ENCODE results near the gene WDR5. TPM values are rescaled to one million over a fixed set of nuclear protein-coding genes. Genes with fewer than 3 reads are reported as not detected.

WDR5 gene
- total RNA-seq, 3 donors from 2014 or later = 16.0 to 17.7 (median 17.4) TPM

DNA sequence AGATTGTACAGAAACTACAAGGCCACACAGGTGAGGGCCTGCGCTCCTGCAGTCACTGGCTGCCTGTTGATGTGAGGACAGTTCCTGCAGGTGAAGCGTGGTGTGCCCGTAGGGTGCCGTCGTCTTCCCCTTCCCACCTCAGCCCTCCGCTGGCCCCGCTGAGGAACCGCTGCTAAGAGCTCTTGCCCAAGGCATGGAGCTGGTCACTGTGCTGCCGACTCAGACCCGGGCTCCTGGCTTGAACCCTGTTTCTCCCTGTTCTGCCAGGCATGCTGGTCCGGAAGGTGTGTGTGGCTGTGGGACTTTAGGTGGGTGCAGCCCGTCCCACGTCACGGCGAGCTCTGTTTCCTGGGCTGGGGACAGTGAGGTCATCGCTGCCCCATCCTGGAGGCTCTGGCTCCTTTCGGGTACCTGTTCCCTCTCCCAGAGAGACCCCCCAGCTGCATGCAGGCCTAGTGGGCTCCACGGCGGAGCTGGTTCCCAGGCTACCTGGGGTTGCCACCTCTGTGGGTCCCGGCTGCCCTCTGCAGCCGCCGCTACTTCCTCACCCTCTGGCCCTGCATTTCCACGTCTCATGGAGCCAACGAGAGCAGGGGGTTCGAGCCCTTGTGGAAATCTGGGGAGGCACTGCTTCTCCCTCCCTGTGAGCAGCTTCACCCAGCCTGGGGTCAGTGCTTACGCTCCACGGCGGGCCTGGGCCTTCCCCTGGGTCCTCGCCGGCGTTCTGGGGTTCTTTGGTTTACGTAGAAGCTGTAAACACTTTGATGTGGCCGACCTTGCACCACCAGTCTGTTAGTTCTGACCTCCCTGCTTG, 20.9 kb downstream of the WDR5 start:
- intact Hi-C loops (cut with DNase I; ENCODE audit: low total_unique reads) = no loop called here
- H3K9me3 ChIP-seq = no peaks in the 10 kb centered on the region
- H3K4me1 ChIP-seq = no peaks in the 10 kb centered on the region
- no peak for TF ChIP-seq POLR2A (IDR thresholded peaks at IDR 0.05)
- TF ChIP-seq, protein P1, sequence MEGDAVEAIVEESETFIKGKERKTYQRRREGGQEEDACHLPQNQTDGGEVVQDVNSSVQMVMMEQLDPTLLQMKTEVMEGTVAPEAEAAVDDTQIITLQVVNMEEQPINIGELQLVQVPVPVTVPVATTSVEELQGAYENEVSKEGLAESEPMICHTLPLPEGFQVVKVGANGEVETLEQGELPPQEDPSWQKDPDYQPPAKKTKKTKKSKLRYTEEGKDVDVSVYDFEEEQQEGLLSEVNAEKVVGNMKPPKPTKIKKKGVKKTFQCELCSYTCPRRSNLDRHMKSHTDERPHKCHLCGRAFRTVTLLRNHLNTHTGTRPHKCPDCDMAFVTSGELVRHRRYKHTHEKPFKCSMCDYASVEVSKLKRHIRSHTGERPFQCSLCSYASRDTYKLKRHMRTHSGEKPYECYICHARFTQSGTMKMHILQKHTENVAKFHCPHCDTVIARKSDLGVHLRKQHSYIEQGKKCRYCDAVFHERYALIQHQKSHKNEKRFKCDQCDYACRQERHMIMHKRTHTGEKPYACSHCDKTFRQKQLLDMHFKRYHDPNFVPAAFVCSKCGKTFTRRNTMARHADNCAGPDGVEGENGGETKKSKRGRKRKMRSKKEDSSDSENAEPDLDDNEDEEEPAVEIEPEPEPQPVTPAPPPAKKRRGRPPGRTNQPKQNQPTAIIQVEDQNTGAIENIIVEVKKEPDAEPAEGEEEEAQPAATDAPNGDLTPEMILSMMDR (IDR thresholded peaks at IDR 0.05) = no peak
- TF ChIP-seq POLR2AphosphoS5 (IDR thresholded peaks at IDR 0.05) = no peak
- no peak for DNase-seq (ENCODE audit: low spot score in 2 of 2)
- no peak overlapping the region for H3K4me3 ChIP-seq
- H3K27me3 ChIP-seq = no peaks in the 10 kb centered on the region
- H3K27ac ChIP-seq = no peak overlapping the region
- peaks cover 8% of the 10 kb centered on the region for H3K36me3 ChIP-seq

DNA sequence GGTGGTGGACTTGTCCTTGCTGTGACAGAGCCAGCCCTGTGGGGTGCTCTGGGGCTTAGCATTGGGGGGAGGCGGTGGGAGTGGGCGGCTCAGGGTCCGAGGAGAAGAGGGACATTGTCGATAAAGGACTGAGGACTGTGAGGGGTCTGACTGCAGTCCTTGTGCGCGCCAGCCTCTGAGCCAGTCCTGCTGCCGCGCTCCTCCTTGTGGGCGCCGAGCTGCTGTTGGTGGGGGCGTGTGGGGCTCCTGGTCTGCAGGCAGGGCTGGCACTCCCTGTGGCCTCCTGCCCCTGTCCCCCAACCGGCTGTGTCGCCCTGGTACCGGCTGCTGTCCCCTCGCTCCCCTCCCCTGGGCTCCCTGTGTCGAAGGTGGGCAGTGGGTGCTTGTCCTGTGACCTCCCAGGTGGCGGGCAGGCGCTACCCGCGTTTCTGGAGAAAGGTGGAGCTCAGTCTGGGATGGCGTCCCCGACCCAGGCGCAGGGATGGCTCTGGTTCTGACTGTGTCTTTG, 21.6 kb downstream of the WDR5 start:
- Histone ChIP-seq H3K4me3 (no peak overlapping the region), H3K4me1 (no peaks in the 10 kb centered on the region), H3K27ac (no peak overlapping the region), H3K27me3 (no peaks in the 10 kb centered on the region), H3K36me3 (peaks cover 8% of the 10 kb centered on the region), H3K9me3 (no peaks in the 10 kb centered on the region)
- no peak for DNase-seq (ENCODE audit: low spot score in 2 of 2)
- intact Hi-C loops (cut with DNase I; ENCODE audit: low total_unique reads) = no loop called here
- no peak for TF ChIP-seq POLR2A (IDR thresholded peaks at IDR 0.05)
- TF ChIP-seq, protein P1 (IDR thresholded peaks at IDR 0.05) = no peak

DNA sequence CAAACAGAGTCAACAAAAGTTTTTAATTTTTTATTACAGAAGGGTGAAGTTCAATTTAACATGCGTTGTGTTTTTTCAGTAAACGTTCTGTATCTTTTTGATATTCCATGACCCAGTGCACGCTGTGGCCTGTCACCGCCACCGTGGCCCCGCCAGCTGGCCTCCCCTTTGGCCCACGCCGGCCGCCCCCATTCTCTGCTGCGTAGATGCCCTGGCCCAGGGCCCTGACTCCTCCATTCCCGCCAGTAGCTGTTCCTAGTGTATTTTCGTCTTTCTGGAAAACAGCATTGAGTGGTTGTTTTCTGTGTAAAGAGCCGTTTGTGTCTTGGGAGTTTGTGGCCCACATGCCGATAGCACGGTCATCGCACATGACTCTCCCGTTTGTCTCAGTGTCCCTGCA, 22.4 kb downstream of the WDR5 start:
- Histone ChIP-seq H3K4me1 (no peaks in the 10 kb centered on the region), H3K36me3 (peaks cover 8% of the 10 kb centered on the region), H3K4me3 (no peak overlapping the region), H3K9me3 (no peaks in the 10 kb centered on the region), H3K27ac (no peak overlapping the region), H3K27me3 (no peaks in the 10 kb centered on the region)
- intact Hi-C loops (cut with DNase I; ENCODE audit: low total_unique reads) = no loop called here
- DNase-seq (ENCODE audit: low spot score in 2 of 2) = no peak
- TF ChIP-seq, protein P1 (IDR thresholded peaks at IDR 0.05) = no peak
- no peak for TF ChIP-seq POLR2AphosphoS5 (IDR thresholded peaks at IDR 0.05)
- no peak for TF ChIP-seq POLR2A (IDR thresholded peaks at IDR 0.05)

DNA sequence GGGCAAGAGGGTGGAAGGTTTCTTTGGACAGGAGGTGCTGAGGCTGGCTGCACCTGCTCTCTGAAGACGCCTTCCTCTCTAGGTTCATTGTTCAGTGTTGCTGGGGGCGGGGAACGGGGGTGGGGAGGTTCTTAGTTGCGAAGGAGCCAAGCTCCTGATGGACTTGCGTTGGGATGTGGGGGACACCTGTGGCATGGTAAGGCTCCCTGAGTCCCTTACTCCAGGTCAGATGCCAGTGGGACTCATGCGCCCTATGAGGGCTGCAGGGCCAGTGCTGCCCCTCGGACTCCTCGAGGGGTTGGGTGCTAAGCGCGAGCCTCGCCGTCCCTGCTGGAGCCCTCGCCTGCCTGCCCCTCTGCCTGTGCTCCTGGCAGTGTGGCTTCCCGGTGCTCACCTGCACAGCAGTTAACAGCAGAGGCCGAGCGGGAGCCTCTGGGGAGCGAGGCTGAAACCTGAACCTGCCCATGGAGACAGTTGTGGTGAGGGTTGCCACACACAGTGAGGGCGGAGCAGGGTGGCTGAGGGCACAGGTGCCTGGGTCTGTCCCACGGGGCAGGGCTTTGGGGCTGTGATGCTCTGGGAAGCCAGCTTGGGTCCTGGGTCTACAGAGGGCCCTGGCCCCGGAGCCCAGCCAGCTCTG, 23.0 kb downstream of the WDR5 start:
- Histone ChIP-seq H3K9me3 (no peaks in the 10 kb centered on the region), H3K4me3 (no peak overlapping the region), H3K4me1 (no peaks in the 10 kb centered on the region), H3K27ac (no peak overlapping the region), H3K36me3 (peaks cover 8% of the 10 kb centered on the region), H3K27me3 (no peaks in the 10 kb centered on the region)
- intact Hi-C loops (cut with DNase I; ENCODE audit: low total_unique reads) = no loop called here
- no peak for DNase-seq (ENCODE audit: low spot score in 2 of 2)
- no peak for TF ChIP-seq POLR2AphosphoS5 (IDR thresholded peaks at IDR 0.05)
- TF ChIP-seq, protein P1 (IDR thresholded peaks at IDR 0.05) = no peak
- no peak for TF ChIP-seq POLR2A (IDR thresholded peaks at IDR 0.05)

All from breast epithelium (tissue), 4 donors.